Esophagus muscularis mucosa (tissue), 4 donors: ENCODE results near the gene PRDM5.

Experiments used
- CTCF ChIP-seq, 3 experiments: fragments of 200-600 bp in 2 of 3; fragments of 450-650 bp in 1 of 3; sonication (generic) in 2 of 3; IDR thresholded peaks; one replicate each; pipeline ENCODE4 v1.5.1; 2017 to 2019; ENCODE audit warnings: antibody characterized with exemption in 3 of 3, mild to moderate bottlenecking in 2 of 3, moderate library complexity in 1 of 3
- EP300 ChIP-seq: sonication (generic); formaldehyde crosslinking; IDR thresholded peaks from one replicate; pipeline ENCODE4 v1.6.1; 2017; ENCODE audit warnings: antibody characterized with exemption
- POLR2A ChIP-seq: fragments of 450-650 bp; IDR thresholded peaks from one replicate; pipeline ENCODE4 v1.6.1; 2017; ENCODE audit warnings: antibody characterized with exemption, moderate library complexity, mild to moderate bottlenecking, low read depth
- POLR2AphosphoS5 ChIP-seq, 2 donors: sonication (generic); formaldehyde crosslinking; IDR thresholded peaks; one replicate each; pipeline ENCODE4 v1.6.1; 2017; ENCODE audit warnings: antibody characterized with exemption in 2 of 2

DNA sequence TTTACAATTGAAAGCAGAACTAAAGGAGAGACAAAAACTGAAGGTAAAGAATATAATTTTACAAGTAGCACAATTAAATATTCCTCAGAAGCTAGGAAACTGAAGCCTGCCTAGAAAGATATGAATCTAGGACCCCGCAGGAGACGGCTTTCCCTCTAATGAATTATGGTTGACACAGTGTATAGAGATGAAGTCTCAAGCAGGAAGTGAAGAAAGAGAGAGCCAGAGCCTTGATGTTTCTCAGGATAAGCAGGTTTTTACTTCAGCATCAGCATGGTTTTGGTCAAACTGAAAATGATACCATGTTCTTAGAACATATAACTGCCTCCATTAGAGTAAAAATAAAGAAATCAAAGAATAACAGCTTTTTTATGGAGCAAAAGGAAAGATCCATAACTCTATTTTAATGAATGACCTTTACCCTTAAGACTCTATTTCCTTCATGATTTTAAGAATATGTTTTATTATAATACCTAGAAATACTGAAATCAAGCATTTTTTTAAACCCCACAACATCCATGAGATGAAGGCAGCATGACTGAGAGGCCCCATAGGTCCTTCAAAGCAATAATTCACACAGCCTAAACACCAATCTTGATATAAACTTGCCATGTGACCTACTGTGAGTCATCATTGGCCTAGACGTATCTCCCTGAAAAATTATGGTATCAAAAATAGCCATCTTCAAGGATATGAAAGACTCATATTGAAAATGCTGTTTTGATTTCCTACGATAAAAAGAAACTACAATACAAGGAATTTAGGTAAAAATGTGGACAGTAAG lies 193.4 kb downstream of the PRDM5 start:
- TF ChIP-seq CTCF (IDR thresholded peaks at IDR 0.05) (no peak), EP300 (no peak), POLR2A (no peak), POLR2AphosphoS5 (IDR thresholded peaks at IDR 0.05) (no peak)
